HepG2 (cell line): ENCODE measurements around the gene SCGB3A1. TPM values are rescaled to one million over a fixed set of nuclear protein-coding genes. Genes with fewer than 3 reads are reported as not detected.
A peak's percentile ranks its signal among the peaks of the same experiment; 100 is the strongest.

Source experiments
- ATAC-seq: fragments of 200-7000 bp; cut with Tn5 transposase; 3 replicates; pipeline ENCODE4 v1.9.1; 2020; ENCODE audit warnings: mild to moderate bottlenecking, moderate library complexity
- BruUV-seq: library from RNA; stranded (reverse); fragments of 400-500 nt; replicated peaks from 2 replicates; lab custom pipeline; 2021; lab: Mats Ljungman, UMichigan
- CTCF ChIA-PET: fragments of 300-600 bp; formaldehyde crosslinking; extraction: SDS; loops from one replicate; lab custom pipeline; 2021; ENCODE audit warnings: low total read pairs, inconsistent platforms, low intra/inter-chr PET ratio; lab: Yijun Ruan, JAX
- POLR2A ChIA-PET: fragments of 350-600 bp; sonication (Branson Sonifier 250); formaldehyde crosslinking; loops from one replicate; lab custom pipeline; 2020; ENCODE audit warnings: antibody characterized with exemption, inconsistent platforms; lab: Yijun Ruan, JAX
- DNase-seq: peaks from one replicate; pipeline ENCODE4 v3.0.0-alpha.2; 2015; ENCODE audit warnings: low spot score
- FAIRE-seq: peaks from 3 replicates; lab custom pipeline; 2011; peaks lifted over from hg19 to GRCh38; lab: Jason Lieb, UNC
- H2AFZ ChIP-seq: one replicate; pipeline ENCODE4 v1.6.1; 2011; ENCODE audit warnings: low read length, inconsistent platforms
- H3K27ac ChIP-seq: fragments of 300-600 bp; 3 replicates; pipeline ENCODE4 v1.8.0; 2011; ENCODE audit warnings: mixed run types, mild to moderate bottlenecking, mixed read lengths, low read length, inconsistent platforms; ENCODE audit not compliant: insufficient read depth; ENCODE audit errors: extremely low read length
- H3K27me3 ChIP-seq, 2 experiments: fragments of 200-600 bp in 1 of 2; 2 replicates in 1 of 2; 3 replicates in 1 of 2; pipeline versions ENCODE4 v1.6.0 to v1.8.0; 2011; ENCODE audit warnings: low read length in 2 of 2, mild to moderate bottlenecking in 2 of 2, moderate library complexity in 2 of 2, inconsistent platforms in 1 of 2; ENCODE audit not compliant: insufficient read depth in 2 of 2, control insufficient read depth in 1 of 2
- H3K36me3 ChIP-seq, 2 experiments: fragments of 200-600 bp in 1 of 2; replicated peaks in 1 of 2; 2 replicates in 1 of 2; 3 replicates in 1 of 2; pipeline versions ENCODE4 v1.5.1 to v1.8.0; 2011; ENCODE audit warnings: low read length in 2 of 2, inconsistent platforms in 1 of 2; ENCODE audit not compliant: insufficient read depth in 2 of 2, control insufficient read depth in 1 of 2
- H3K4me1 ChIP-seq: 2 replicates; pipeline ENCODE4 v1.5.1; 2012; ENCODE audit warnings: low read length, inconsistent platforms; ENCODE audit not compliant: insufficient read depth
- H3K4me2 ChIP-seq: 2 replicates; pipeline ENCODE4 v1.6.0; 2011; ENCODE audit warnings: low read depth, low read length, inconsistent platforms
- H3K4me3 ChIP-seq, 3 experiments: fragments of 200-600 bp in 1 of 3; sonication (generic), shearing (Covaris generic) in 1 of 3; replicated peaks in 1 of 3; 2 replicates each; pipeline ENCODE4 v1.5.1; 2011 to 2016; ENCODE audit warnings: low read length in 3 of 3, inconsistent platforms in 2 of 3, low read depth in 2 of 3, mild to moderate bottlenecking in 2 of 3, control low read depth in 1 of 3, mixed read lengths in 1 of 3; ENCODE audit not compliant: insufficient read depth in 1 of 3
- H3K79me2 ChIP-seq: one replicate; pipeline ENCODE4 v1.6.1; 2011; ENCODE audit warnings: low read length, inconsistent platforms; ENCODE audit not compliant: insufficient read depth
- H3K9ac ChIP-seq: 2 replicates; pipeline ENCODE4 v1.6.0; 2011; ENCODE audit warnings: mild to moderate bottlenecking, low read depth, low read length, inconsistent platforms; ENCODE audit not compliant: insufficient read depth
- H3K9me3 ChIP-seq: 2 replicates; pipeline ENCODE4 v1.5.1; 2012; ENCODE audit warnings: mild to moderate bottlenecking, low read length
- H4K20me1 ChIP-seq: 2 replicates; pipeline ENCODE4 v1.6.0; 2011; ENCODE audit warnings: inconsistent platforms, mild to moderate bottlenecking, low read length, moderate library complexity; ENCODE audit not compliant: insufficient read depth
- CEBPB ChIP-seq: IDR thresholded peaks from 2 replicates; pipeline ENCODE4 v1.6.1; 2011; ENCODE audit warnings: low read depth, low read length, improper control_type of control experiment, borderline replicate concordance
- CEBPG ChIP-seq: IDR thresholded peaks from 2 replicates; pipeline ENCODE4 v1.6.1; 2016
- PCBP2 ChIP-seq: fragments of 200-400 bp; formaldehyde crosslinking; optimal IDR thresholded peaks from 2 replicates; pipeline ENCODE3; 2018; ENCODE audit warnings: low read length, low read depth; ENCODE audit not compliant: poor library complexity, severe bottlenecking
- PITX1 ChIP-seq: sonication (generic); formaldehyde crosslinking; IDR thresholded peaks from 2 replicates; pipeline ENCODE4 v1.5.1; 2020; ENCODE audit warnings: mild to moderate bottlenecking, missing genetic modification reagents
- SKI ChIP-seq: fragments of 450-650 bp; IDR thresholded peaks from one replicate; pipeline ENCODE4 v1.6.1; 2018; ENCODE audit warnings: mild to moderate bottlenecking; ENCODE audit not compliant: partially characterized antibody
- SMC3 ChIP-seq: IDR thresholded peaks from 2 replicates; pipeline ENCODE4 v1.6.1; 2011; ENCODE audit warnings: low read length, improper control_type of control experiment
- ZSCAN31 ChIP-seq: sonication (generic); formaldehyde crosslinking; IDR thresholded peaks from 2 replicates; pipeline ENCODE4 v1.5.0; 2020; ENCODE audit warnings: low read depth, mild to moderate bottlenecking, missing genetic modification reagents
- WGBS: methylation state at CpG from one replicate; pipeline ENCODE4 v1.1.6; 2017; ENCODE audit warnings: low lambda C conversion rate; 5-methylcytosine and 5-hydroxymethylcytosine counted together
- in situ Hi-C: cut with HindIII; loops from 2 replicates; pipeline ENCODE4 v1.10.0; 2017; ENCODE audit warnings: low pct_unique_long_range_greater_than_20kb; ENCODE audit not compliant: extremely low pct_ligation_motif_present
- intact Hi-C: fragments of 100-400 bp; cut with micrococcal nuclease; formaldehyde crosslinking; loops from one replicate; pipeline ENCODE4 v1.10.0; 2022; ENCODE audit not compliant: unreplicated experiment
- polyA plus RNA-seq, 8 experiments: library from polyadenylated mRNA; depleted of rRNA in 3 of 8; stranded (reverse) in 7 of 8; unstranded in 1 of 8; fragments of >200 nt; fragmentation: Illumina TruSeq in 4 of 8; extraction: Trizol in 4 of 8; gene quantifications; 2 replicates each; pipeline versions ENCODE4 v1.2.1 to v1.2.3, GENCODE V29; 2011 to 2016; ENCODE audit warnings: low read depth in 4 of 8, missing spikeins in 1 of 8, mixed read lengths in 1 of 8; ENCODE audit not compliant: insufficient read depth in 1 of 8
- total RNA-seq, 5 experiments: library from RNA; depleted of rRNA; stranded (reverse); fragments of >200 nt; fragmentation: Illumina TruSeq; extraction: Trizol; gene quantifications; 2 replicates each; pipeline ENCODE4 v1.2.3, GENCODE V29; 2016; ENCODE audit warnings: low read depth in 1 of 5

SCGB3A1 gene
- total and polyA plus RNA-seq, 2 of the 13 experiments (the other 11 are each of a cell fraction or from before 2014, with no cell fraction given): not detected

- no TSS peak for BruUV-seq
- no peak for FAIRE-seq
- Histone ChIP-seq H3K9me3 (no peaks in the 10 kb centered on the region), H4K20me1 (no peaks in the 10 kb centered on the region), H3K27ac (no peak overlapping the region), H3K9ac (no peak overlapping the region), H2AFZ (no peak overlapping the region), H3K27me3 (peaks cover 8 to 35% of the 10 kb centered on the region in 2 experiments), H3K4me2 (no peak overlapping the region), H3K79me2 (no peaks in the 10 kb centered on the region), H3K4me3 (no peak overlapping the region), H3K4me1 (peaks cover 14% of the 10 kb centered on the region; the same call in 1 of the 2 replicates), H3K36me3 (no peaks in the 10 kb centered on the region)
- in situ Hi-C loops: no loop called here
- TF ChIP-seq SKI: no peak
- no peak for TF ChIP-seq SMC3
- peak; percentile 83 for TF ChIP-seq CEBPB
- TF ChIP-seq PCBP2: no peak
- TF ChIP-seq ZSCAN31 (CRISPR knock-in tag): no peak
- 0 out of 2 replicates have a peak, but pooled peaks have one; percentile 11 for TF ChIP-seq CEBPG (CRISPR knock-in tag)
- ChIA-PET CTCF (no interaction called here), POLR2A (no interaction called here)
- intact Hi-C loops: no loop called here
- DNase-seq: no peak
- no peak for ATAC-seq
- 48% methylated on average over 10 of the region's 10 CpGs for WGBS
Measured at GRCh38 chr5:180586870-180587269, 4.4 kb downstream of the SCGB3A1 start.

- FAIRE-seq: no peak
- CTCF ChIA-PET: no interaction called here
- in situ Hi-C loops: no loop called here
Measured at GRCh38 chr5:180586204-180586603, 5.1 kb downstream of the SCGB3A1 start.

More at GRCh38 chr5:180586204-180586603, 5.1 kb downstream of the SCGB3A1 start:
- no peak overlapping the region for H3K27ac ChIP-seq
- no peaks in the 10 kb centered on the region for H4K20me1 ChIP-seq
- 24% methylated on average over 3 of the region's 3 CpGs for WGBS
- intact Hi-C loops: no loop called here
- H3K4me1 ChIP-seq: peaks cover 10% of the 10 kb centered on the region; the same call in 1 of the 2 replicates
- ATAC-seq: no peak
- no peak overlapping the region for H3K9ac ChIP-seq
- no peak overlapping the region for H3K4me2 ChIP-seq
- H2AFZ ChIP-seq: no peak overlapping the region
- no peaks in the 10 kb centered on the region for H3K79me2 ChIP-seq
- DNase-seq: no peak
- no peak overlapping the region for H3K4me3 ChIP-seq
- peaks cover 8 to 30% of the 10 kb centered on the region in 2 experiments for H3K27me3 ChIP-seq
- no TSS peak for BruUV-seq
- no peaks in the 10 kb centered on the region for H3K9me3 ChIP-seq
- no peak for TF ChIP-seq PITX1 (CRISPR knock-in tag)
- no peaks in the 10 kb centered on the region for H3K36me3 ChIP-seq
- POLR2A ChIA-PET: no interaction called here
